Measurements from ENCODE around the gene SHKBP1.

GRCh38 chr19:40576151-40576584 is 505 bp upstream of the SHKBP1 start:
- TF ChIP-seq POLR2A (IDR thresholded peaks at IDR 0.05; ENCODE audit: insufficient read depth in 1 of 2, low read depth in 2 of 2, low read length in 2 of 2): no peak
- no peak for TF ChIP-seq ZBTB8A (CRISPR knock-in tag; IDR thresholded peaks at IDR 0.05; ENCODE audit: borderline replicate concordance, low read depth)
- TF ChIP-seq CENPBD1 (CRISPR knock-in tag; IDR thresholded peaks at IDR 0.05; ENCODE audit: borderline replicate concordance, low read depth): no peak
- TF ChIP-seq CHD4 (IDR thresholded peaks at IDR 0.05; ENCODE audit: borderline replicate concordance, low read length): no peak
- TF ChIP-seq ZUFSP (CRISPR knock-in tag; IDR thresholded peaks at IDR 0.05; ENCODE audit: borderline replicate concordance): no peak
- no peak for TF ChIP-seq CTCF (CRISPR knock-in tag; IDR thresholded peaks at IDR 0.05)
- TF ChIP-seq SMAD3 (CRISPR knock-in tag; IDR thresholded peaks at IDR 0.05): no peak
